A549 (cell line): ENCODE data around the gene TAPBPL. TPM values are rescaled to one million over a fixed set of nuclear protein-coding genes. Genes with fewer than 3 reads are reported as not detected.

ENCODE experiments used
- ATAC-seq, 2 experiments: fragments of 200-7000 bp in 1 of 2; fragments of >200 bp in 1 of 2; cut with Nextera tagmentation in 1 of 2; cut with Tn5 transposase in 1 of 2; 3 replicates each; pipeline versions ENCODE4 v1.8.0 to v1.9.1; 2018 to 2020; ENCODE audit warnings: mild to moderate bottlenecking in 1 of 2, moderate library complexity in 1 of 2
- CTCF ChIA-PET: fragments of 300-600 bp; sonication (Branson Sonifier 250); formaldehyde crosslinking; extraction: SDS; loops from one replicate; lab custom pipeline; 2021; ENCODE audit warnings: antibody characterized with exemption, inconsistent platforms; lab: Yijun Ruan, JAX
- POLR2A ChIA-PET: fragments of 350-600 bp; formaldehyde crosslinking; extraction: SDS; loops from one replicate; lab custom pipeline; 2021; ENCODE audit warnings: antibody characterized with exemption, inconsistent platforms; lab: Yijun Ruan, JAX
- DNase-seq, 2 experiments: peaks; one replicate each; pipeline versions ENCODE4 v3.0.0 to v3.0.0-alpha.2; 2011 to 2016; ENCODE audit warnings: low read depth in 1 of 2, low spot score in 1 of 2
- FAIRE-seq: peaks from 2 replicates; lab custom pipeline; 2011; peaks lifted over from hg19 to GRCh38; lab: Jason Lieb, UNC
- H3K27ac ChIP-seq, 2 experiments: fragments of >200 bp; sonication (Bioruptor Twin); formaldehyde crosslinking; 3 replicates each; pipeline ENCODE4 v1.5.1; 2016 to 2017
- H3K4me1 ChIP-seq: fragments of >200 bp; sonication (Bioruptor Twin); formaldehyde crosslinking; 3 replicates; pipeline ENCODE4 v1.6.1; 2016
- H3K4me2 ChIP-seq: fragments of >200 bp; sonication (Bioruptor Twin); formaldehyde crosslinking; 3 replicates; pipeline ENCODE4 v1.6.1; 2016
- H3K4me3 ChIP-seq: fragments of >200 bp; sonication (Bioruptor Twin); formaldehyde crosslinking; 3 replicates; pipeline ENCODE4 v1.5.1; 2016
- H3K9me3 ChIP-seq: fragments of >200 bp; sonication (Bioruptor Twin); formaldehyde crosslinking; 3 replicates; pipeline ENCODE4 v1.6.1; 2016
- CBX8 ChIP-seq: fragments of 200-600 bp; sonication (generic); IDR thresholded peaks from 2 replicates; pipeline ENCODE4 v1.6.1; 2016
- CHD4 ChIP-seq: fragments of 200-600 bp; sonication (generic); IDR thresholded peaks from 2 replicates; pipeline ENCODE4 v1.6.1; 2016; ENCODE audit warnings: antibody characterized with exemption, mild to moderate bottlenecking, borderline replicate concordance
- ESRRA ChIP-seq: fragments of 150-350 bp; IDR thresholded peaks from 2 replicates; pipeline ENCODE4 v1.6.1; 2014; ENCODE audit warnings: mild to moderate bottlenecking, low read length, borderline replicate concordance
- FOSB ChIP-seq: fragments of 250-450 bp; sonication (Bioruptor Pico); IDR thresholded peaks from 2 replicates; pipeline ENCODE4 v1.5.0; 2020; ENCODE audit warnings: mild to moderate bottlenecking, moderate library complexity
- JUNB ChIP-seq: fragments of >200 bp; sonication (Bioruptor Twin); formaldehyde crosslinking; IDR thresholded peaks from 2 replicates; pipeline ENCODE4 v1.6.1; 2016
- MYC ChIP-seq: IDR thresholded peaks from 2 replicates; pipeline ENCODE4 v1.6.1; 2012; ENCODE audit warnings: mild to moderate bottlenecking, inconsistent platforms, low read length, improper control_type of control experiment, borderline replicate concordance
- NPAS2 ChIP-seq: fragments of 250-450 bp; sonication (Bioruptor Pico); IDR thresholded peaks from 2 replicates; pipeline ENCODE4 v1.8.0; 2022; ENCODE audit warnings: mild to moderate bottlenecking, moderate library complexity, borderline replicate concordance
- PHF8 ChIP-seq: fragments of 200-600 bp; sonication (generic); IDR thresholded peaks from 2 replicates; pipeline ENCODE4 v1.6.1; 2016; ENCODE audit warnings: low read depth, mild to moderate bottlenecking, antibody characterized with exemption, moderate library complexity, borderline replicate concordance
- POLR2AphosphoS2 ChIP-seq: conservative IDR thresholded peaks from 2 replicates; pipeline ENCODE4 v1.6.1; 2012; ENCODE audit warnings: low read length, improper control_type of control experiment, inconsistent platforms
- RAD21 ChIP-seq, 2 experiments: fragments of >200 bp in 1 of 2; sonication (Bioruptor Twin) in 1 of 2; formaldehyde crosslinking in 1 of 2; IDR thresholded peaks in 1 of 2; conservative IDR thresholded peaks in 1 of 2; 2 replicates in 1 of 2; 3 replicates in 1 of 2; pipeline ENCODE4 v1.6.1; 2012 to 2018; ENCODE audit warnings: inconsistent platforms in 1 of 2
- ZC3H11A ChIP-seq: fragments of 450-650 bp; IDR thresholded peaks from 2 replicates; pipeline ENCODE4 v1.6.1; 2014; ENCODE audit warnings: antibody characterized with exemption, mild to moderate bottlenecking
- WGBS: methylation state at CpG from one replicate; pipeline ENCODE4 v1.1.6; 2017; ENCODE audit errors: missing lambda C conversion rate; 5-methylcytosine and 5-hydroxymethylcytosine counted together
- polyA plus RNA-seq, 4 experiments: library from polyadenylated mRNA; depleted of rRNA in 3 of 4; stranded (reverse); fragments of >200 nt; fragmentation: RNase III in 1 of 4; extraction: RNeasy Plus Mini Kit Qiagen cat#74134 plus additional on column Dnase treatment in 1 of 4; gene quantifications; 2 replicates in 3 of 4; 3 replicates in 1 of 4; pipeline ENCODE4 v1.2.3, GENCODE V29; 2011 to 2017

Gene TAPBPL
- polyA plus RNA-seq, 2 of the 4 experiments (the other 2 are of a cell fraction) = 2.8 to 3.6 TPM

- H3K4me3 ChIP-seq = no peak overlapping the region
- no peak for TF ChIP-seq POLR2AphosphoS2
- no peak for TF ChIP-seq JUNB
- TF ChIP-seq FOSB (CRISPR knock-in tag) = no peak
- TF ChIP-seq NPAS2 = no peak
- no peak for TF ChIP-seq MYC
- no peak for TF ChIP-seq ZC3H11A
- TF ChIP-seq RAD21 (conservative IDR thresholded peaks at IDR 0.05 in 1 of 2, IDR thresholded peaks at IDR 0.05 in 1 of 2) = no peak
- H3K4me1 ChIP-seq = no peaks in the 10 kb centered on the region
- CTCF ChIA-PET = interaction anchor here (0.9 to 1.8 kb wide), 5 partner anchors 8 to 42 kb away, joined by 3 to 4 read pairs (median 3); no protein-coding TSS in a partner anchor
- H3K9me3 ChIP-seq = no peaks in the 10 kb centered on the region
- FAIRE-seq (no peak), ATAC-seq (no peak), DNase-seq (no peak)
- no peak overlapping the region for H3K4me2 ChIP-seq
- 96% methylated on average over 12 of the region's 12 CpGs for WGBS
- H3K27ac ChIP-seq = peak overlapping the region; percentile 25 to 55; a peak in 4 of 6 replicates
- POLR2A ChIA-PET = no interaction called here
These were observed 55.5 kb downstream of the TAPBPL start for GRCh38 chr12:6507102-6507998.

- ATAC-seq (no peak), DNase-seq (no peak), FAIRE-seq (no peak)
- ChIA-PET POLR2A (no interaction called here), CTCF (interaction anchor here (1.0 to 1.8 kb wide), 3 partner anchors 8 to 30 kb away, joined by 3 read pairs; no protein-coding TSS in a partner anchor)
- peak overlapping the region; percentile 25 to 55; a peak in 2 of 6 replicates for H3K27ac ChIP-seq
- WGBS = 97% methylated on average over 7 of the region's 7 CpGs
- no peaks in the 10 kb centered on the region for H3K4me1 ChIP-seq
- TF ChIP-seq CHD4 (no peak), ESRRA (no peak), PHF8 (no peak), CBX8 (no peak)
- H3K9me3 ChIP-seq = no peaks in the 10 kb centered on the region
- no peak overlapping the region for H3K4me2 ChIP-seq
- H3K4me3 ChIP-seq = no peak overlapping the region
These were observed 56.2 kb downstream of the TAPBPL start for GRCh38 chr12:6508087-6508486.

Other genes with a start within 250 kb of the TAPBPL start
- 0.25 and 0.31 TPM in 2 replicates for gene PLEKHG6, start 141.4 kb upstream of the TAPBPL start, polyA plus RNA-seq (2011; rRNA removed)
- gene PLEKHG6, start 141.4 kb upstream of the TAPBPL start, polyA plus RNA-seq (2017; fragmentation: RNase III; extraction: RNeasy Plus Mini Kit Qiagen cat#74134 plus additional on column Dnase treatment) = 0.15 to 0.29 TPM (median 0.16 TPM) in 3 replicates
- 460 and 621 TPM in 2 replicates for gene TNFRSF1A, start 110.0 kb upstream of the TAPBPL start, polyA plus RNA-seq (2011; rRNA removed)
- 324 to 416 TPM (median 367 TPM) in 3 replicates for gene TNFRSF1A, start 110.0 kb upstream of the TAPBPL start, polyA plus RNA-seq (2017; fragmentation: RNase III; extraction: RNeasy Plus Mini Kit Qiagen cat#74134 plus additional on column Dnase treatment)
- gene SCNN1A, start 76.5 kb upstream of the TAPBPL start, polyA plus RNA-seq (2011; rRNA removed) = 7.0 and 7.6 TPM in 2 replicates
- 4.3 to 6.0 TPM (median 5.7 TPM) in 3 replicates for gene SCNN1A, start 76.5 kb upstream of the TAPBPL start, polyA plus RNA-seq (2017; fragmentation: RNase III; extraction: RNeasy Plus Mini Kit Qiagen cat#74134 plus additional on column Dnase treatment)
- 57.3 and 63.9 TPM in 2 replicates for gene LTBR, start 67.9 kb upstream of the TAPBPL start, polyA plus RNA-seq (2011; rRNA removed)
- gene LTBR, start 67.9 kb upstream of the TAPBPL start, polyA plus RNA-seq (2017; fragmentation: RNase III; extraction: RNeasy Plus Mini Kit Qiagen cat#74134 plus additional on column Dnase treatment) = 90.4 to 110 TPM (median 109 TPM) in 3 replicates
- not detected in 2 replicates for gene CD27, start 7.1 kb upstream of the TAPBPL start, polyA plus RNA-seq (2011; rRNA removed)
- not detected in 3 replicates for gene CD27, start 7.1 kb upstream of the TAPBPL start, polyA plus RNA-seq (2017; fragmentation: RNase III; extraction: RNeasy Plus Mini Kit Qiagen cat#74134 plus additional on column Dnase treatment)
- gene VAMP1, start 18.6 kb downstream of the TAPBPL start, polyA plus RNA-seq (2011; rRNA removed) = 17.6 and 28.8 TPM in 2 replicates
- gene VAMP1, start 18.6 kb downstream of the TAPBPL start, polyA plus RNA-seq (2017; fragmentation: RNase III; extraction: RNeasy Plus Mini Kit Qiagen cat#74134 plus additional on column Dnase treatment) = 20.6 to 22.8 TPM (median 22.7 TPM) in 3 replicates
- 181 and 337 TPM in 2 replicates for gene MRPL51, start 41.2 kb downstream of the TAPBPL start, polyA plus RNA-seq (2011; rRNA removed)
- 260 to 272 TPM (median 265 TPM) in 3 replicates for gene MRPL51, start 41.2 kb downstream of the TAPBPL start, polyA plus RNA-seq (2017; fragmentation: RNase III; extraction: RNeasy Plus Mini Kit Qiagen cat#74134 plus additional on column Dnase treatment)
- gene NCAPD2, start 42.1 kb downstream of the TAPBPL start, polyA plus RNA-seq (2011; rRNA removed) = 130 and 145 TPM in 2 replicates
- 76.1 to 82.0 TPM (median 77.3 TPM) in 3 replicates for gene NCAPD2, start 42.1 kb downstream of the TAPBPL start, polyA plus RNA-seq (2017; fragmentation: RNase III; extraction: RNeasy Plus Mini Kit Qiagen cat#74134 plus additional on column Dnase treatment)
- 10,036 and 10,800 TPM in 2 replicates for gene GAPDH, start 82.5 kb downstream of the TAPBPL start, polyA plus RNA-seq (2011; rRNA removed)
- 6,292 to 6,607 TPM (median 6,463 TPM) in 3 replicates for gene GAPDH, start 82.5 kb downstream of the TAPBPL start, polyA plus RNA-seq (2017; fragmentation: RNase III; extraction: RNeasy Plus Mini Kit Qiagen cat#74134 plus additional on column Dnase treatment)
- 0.74 and 1.0 TPM in 2 replicates for gene IFFO1, start 104.0 kb downstream of the TAPBPL start, polyA plus RNA-seq (2011; rRNA removed)
- gene IFFO1, start 104.0 kb downstream of the TAPBPL start, polyA plus RNA-seq (2017; fragmentation: RNase III; extraction: RNeasy Plus Mini Kit Qiagen cat#74134 plus additional on column Dnase treatment) = 0.94 to 1.5 TPM (median 1.1 TPM) in 3 replicates
- 162 and 176 TPM in 2 replicates for gene NOP2, start 116.2 kb downstream of the TAPBPL start, polyA plus RNA-seq (2011; rRNA removed)
- 100 to 108 TPM (median 104 TPM) in 3 replicates for gene NOP2, start 116.2 kb downstream of the TAPBPL start, polyA plus RNA-seq (2017; fragmentation: RNase III; extraction: RNeasy Plus Mini Kit Qiagen cat#74134 plus additional on column Dnase treatment)
- 53.7 and 99.3 TPM in 2 replicates for gene CHD4, start 155.3 kb downstream of the TAPBPL start, polyA plus RNA-seq (2011; rRNA removed)
- gene CHD4, start 155.3 kb downstream of the TAPBPL start, polyA plus RNA-seq (2017; fragmentation: RNase III; extraction: RNeasy Plus Mini Kit Qiagen cat#74134 plus additional on column Dnase treatment) = 83.4 to 87.8 TPM (median 84.8 TPM) in 3 replicates
- 0.74 and 0.97 TPM in 2 replicates for gene LPAR5, start 183.9 kb downstream of the TAPBPL start, polyA plus RNA-seq (2011; rRNA removed)
- 0.29 to 0.66 TPM (median 0.58 TPM) in 3 replicates for gene LPAR5, start 183.9 kb downstream of the TAPBPL start, polyA plus RNA-seq (2017; fragmentation: RNase III; extraction: RNeasy Plus Mini Kit Qiagen cat#74134 plus additional on column Dnase treatment)
- 0.70 and 1.4 TPM in 2 replicates for gene ACRBP, start 195.4 kb downstream of the TAPBPL start, polyA plus RNA-seq (2011; rRNA removed)
- gene ACRBP, start 195.4 kb downstream of the TAPBPL start, polyA plus RNA-seq (2017; fragmentation: RNase III; extraction: RNeasy Plus Mini Kit Qiagen cat#74134 plus additional on column Dnase treatment) = 0.28 to 0.36 TPM (median 0.34 TPM) in 3 replicates
- gene ING4, start 211.1 kb downstream of the TAPBPL start, polyA plus RNA-seq (2011; rRNA removed) = 36.5 and 41.3 TPM in 2 replicates
- 15.3 to 19.5 TPM (median 18.8 TPM) in 3 replicates for gene ING4, start 211.1 kb downstream of the TAPBPL start, polyA plus RNA-seq (2017; fragmentation: RNase III; extraction: RNeasy Plus Mini Kit Qiagen cat#74134 plus additional on column Dnase treatment)
- 59.6 and 81.9 TPM in 2 replicates for gene ZNF384, start 237.3 kb downstream of the TAPBPL start, polyA plus RNA-seq (2011; rRNA removed)
- 64.7 to 86.4 TPM (median 79.8 TPM) in 3 replicates for gene ZNF384, start 237.3 kb downstream of the TAPBPL start, polyA plus RNA-seq (2017; fragmentation: RNase III; extraction: RNeasy Plus Mini Kit Qiagen cat#74134 plus additional on column Dnase treatment)
- 0.10 and 0.22 TPM in 2 replicates for gene PIANP, start 248.8 kb downstream of the TAPBPL start, polyA plus RNA-seq (2011; rRNA removed)
- 0.30 to 0.56 TPM (median 0.45 TPM) in 3 replicates for gene PIANP, start 248.8 kb downstream of the TAPBPL start, polyA plus RNA-seq (2017; fragmentation: RNase III; extraction: RNeasy Plus Mini Kit Qiagen cat#74134 plus additional on column Dnase treatment)